Mesenchymal stem cell (in vitro differentiated cells and primary cell): ENCODE results near the gene EXOSC1.

ENCODE experiments used
- DNase-seq: peaks from one replicate; pipeline ENCODE4 v3.0.0-alpha.2; 2013
- H2AFZ ChIP-seq: one replicate; pipeline ENCODE4 v1.6.1; 2013; ENCODE audit warnings: low read depth, mild to moderate bottlenecking, control low read depth, inconsistent platforms, low read length, moderate library complexity
- H2AK5ac ChIP-seq: 2 replicates; pipeline ENCODE4 v1.6.1; 2013; ENCODE audit warnings: low read length, moderate library complexity, mild to moderate bottlenecking, inconsistent platforms; ENCODE audit not compliant: severe bottlenecking
- H2BK120ac ChIP-seq: one replicate; pipeline ENCODE4 v1.6.1; 2013; ENCODE audit warnings: low read depth, mild to moderate bottlenecking, inconsistent platforms, low read length, moderate library complexity
- H2BK12ac ChIP-seq, 2 experiments: one replicate each; pipeline ENCODE4 v1.6.1; 2013; ENCODE audit warnings: inconsistent platforms in 2 of 2, low read length in 2 of 2, mild to moderate bottlenecking in 2 of 2, moderate library complexity in 2 of 2, control low read depth in 1 of 2
- H2BK15ac ChIP-seq: one replicate; pipeline ENCODE4 v1.6.1; 2013; ENCODE audit warnings: mild to moderate bottlenecking, low read depth, inconsistent platforms; ENCODE audit not compliant: poor library complexity, severe bottlenecking
- H2BK5ac ChIP-seq: 2 replicates; pipeline ENCODE4 v1.6.1; 2013; ENCODE audit warnings: low read depth, mild to moderate bottlenecking, low read length, control low read depth, inconsistent platforms; ENCODE audit not compliant: poor library complexity, severe bottlenecking
- H3K14ac ChIP-seq, 2 experiments: one replicate each; pipeline ENCODE4 v1.6.1; 2013; ENCODE audit warnings: inconsistent platforms in 2 of 2, low read length in 2 of 2, control low read depth in 1 of 2, mild to moderate bottlenecking in 1 of 2, moderate library complexity in 1 of 2
- H3K18ac ChIP-seq, 2 experiments: one replicate each; pipeline ENCODE4 v1.6.1; 2013; ENCODE audit warnings: inconsistent platforms in 2 of 2, low read length in 2 of 2, control low read depth in 1 of 2, low read depth in 1 of 2, mild to moderate bottlenecking in 1 of 2
- H3K23ac ChIP-seq, 2 experiments: one replicate each; pipeline ENCODE4 v1.6.1; 2013; ENCODE audit warnings: inconsistent platforms in 2 of 2, low read length in 2 of 2, mild to moderate bottlenecking in 2 of 2, moderate library complexity in 2 of 2, control low read depth in 1 of 2
- H3K27ac ChIP-seq: 2 replicates; pipeline ENCODE4 v1.5.1; 2013; ENCODE audit warnings: mild to moderate bottlenecking, moderate library complexity, low read length, control low read depth, inconsistent platforms; ENCODE audit not compliant: poor library complexity, severe bottlenecking
- H3K27me3 ChIP-seq, 2 experiments: 2 replicates each; pipeline versions ENCODE4 v1.6.1 to v1.7.0; 2013; ENCODE audit warnings: low read length in 2 of 2, mild to moderate bottlenecking in 2 of 2, moderate library complexity in 2 of 2, control low read depth in 1 of 2, inconsistent platforms in 1 of 2; ENCODE audit not compliant: control insufficient read depth in 1 of 2, insufficient read depth in 1 of 2
- H3K36me3 ChIP-seq, 2 experiments: 2 replicates each; pipeline versions ENCODE4 v1.6.1 to v1.7.0; 2013; ENCODE audit warnings: low read length in 2 of 2, control low read depth in 1 of 2, inconsistent platforms in 1 of 2, low read depth in 1 of 2, mild to moderate bottlenecking in 1 of 2; ENCODE audit not compliant: insufficient read depth in 2 of 2, control insufficient read depth in 1 of 2
- H3K4ac ChIP-seq, 2 experiments: one replicate each; pipeline ENCODE4 v1.6.1; 2013; ENCODE audit warnings: inconsistent platforms in 2 of 2, low read length in 2 of 2, mild to moderate bottlenecking in 2 of 2, moderate library complexity in 2 of 2, control low read depth in 1 of 2, low read depth in 1 of 2
- H3K4me1 ChIP-seq: 2 replicates; pipeline ENCODE4 v1.6.1; 2013; ENCODE audit warnings: low read depth, low read length, control low read depth; ENCODE audit not compliant: control insufficient read depth, insufficient read depth
- H3K4me2 ChIP-seq: 2 replicates; pipeline ENCODE4 v1.6.1; 2013; ENCODE audit warnings: low read length, mild to moderate bottlenecking, inconsistent platforms; ENCODE audit not compliant: poor library complexity, severe bottlenecking
- H3K4me3 ChIP-seq, 2 experiments: 2 replicates each; pipeline versions ENCODE4 v1.5.1 to v1.7.0; 2013; ENCODE audit warnings: low read length in 2 of 2, mild to moderate bottlenecking in 2 of 2, control low read depth in 1 of 2, low read depth in 1 of 2; ENCODE audit not compliant: insufficient read depth in 1 of 2
- H3K79me1 ChIP-seq: replicated peaks from 2 replicates; pipeline ENCODE4 v1.6.1; 2013; ENCODE audit warnings: mild to moderate bottlenecking, control low read depth, low read length, inconsistent platforms; ENCODE audit not compliant: poor library complexity, severe bottlenecking
- H3K9ac ChIP-seq: 2 replicates; pipeline ENCODE4 v1.7.0; 2013; ENCODE audit warnings: mild to moderate bottlenecking, low read length, moderate library complexity
- H3K9me3 ChIP-seq: 2 replicates; pipeline ENCODE4 v1.7.0; 2013; ENCODE audit warnings: mild to moderate bottlenecking, low read length; ENCODE audit not compliant: control insufficient read depth
- H4K8ac ChIP-seq: one replicate; pipeline ENCODE4 v1.6.1; 2013; ENCODE audit warnings: inconsistent platforms, mild to moderate bottlenecking, low read length, moderate library complexity
- H4K91ac ChIP-seq: one replicate; pipeline ENCODE4 v1.6.1; 2013; ENCODE audit warnings: mild to moderate bottlenecking, low read length, inconsistent platforms
- WGBS: methylation state at CpG from one replicate; pipeline ENCODE4 v1.1.7; 2013; ENCODE audit warnings: mixed read lengths; 5-methylcytosine and 5-hydroxymethylcytosine counted together

The EXOSC1 gene

GRCh38 chr10:97412891-97413304 is 32.9 kb downstream of the EXOSC1 start:
- H2AFZ ChIP-seq: no peak overlapping the region
- no peak overlapping the region for H3K4me3 ChIP-seq
- no peak overlapping the region for H3K9ac ChIP-seq
- no peak overlapping the region for H3K4me2 ChIP-seq
- H2BK15ac ChIP-seq: no peak overlapping the region
- H4K8ac ChIP-seq: no peak overlapping the region
- peaks cover 20% of the 10 kb centered on the region for H3K4me1 ChIP-seq
- H3K18ac ChIP-seq: no peak overlapping the region
- H2BK5ac ChIP-seq: no peak overlapping the region
- no peak overlapping the region for H3K4ac ChIP-seq
- peak overlapping the region; percentile 29 for H2AK5ac ChIP-seq
- peak overlapping the region; percentile 32 for H3K27ac ChIP-seq
- 92% methylated on average over 10 of the region's 10 CpGs for WGBS
- H3K23ac ChIP-seq: no peak overlapping the region
- peaks cover 0 to 9% of the 10 kb centered on the region in 2 experiments for H3K36me3 ChIP-seq
- H3K9me3 ChIP-seq: no peaks in the 10 kb centered on the region
- no peak for DNase-seq
- H3K79me1 ChIP-seq: peaks cover 11% of the 10 kb centered on the region
- no peak overlapping the region for H4K91ac ChIP-seq
- H2BK120ac ChIP-seq: no peak overlapping the region
- no peaks in the 10 kb centered on the region for H3K27me3 ChIP-seq
- H2BK12ac ChIP-seq: peak overlapping the region in 1 of 2 experiments; percentile 56
- H3K14ac ChIP-seq: no peak overlapping the region

- Histone ChIP-seq H3K4me2 (no peak overlapping the region), H3K4me3 (no peak overlapping the region), H4K91ac (no peak overlapping the region), H4K8ac (no peak overlapping the region), H3K79me1 (peaks cover 7% of the 10 kb centered on the region), H2AK5ac (no peak overlapping the region), H3K9ac (no peak overlapping the region), H2AFZ (no peak overlapping the region), H3K27ac (peak overlapping the region; percentile 9), H2BK12ac (no peak overlapping the region), H3K4ac (no peak overlapping the region), H2BK120ac (no peak overlapping the region), H3K18ac (no peak overlapping the region), H3K4me1 (peaks cover 23% of the 10 kb centered on the region), H2BK15ac (no peak overlapping the region), H3K23ac (no peak overlapping the region), H3K27me3 (no peaks in the 10 kb centered on the region), H3K36me3 (peaks cover 0 to 6% of the 10 kb centered on the region in 2 experiments), H3K14ac (no peak overlapping the region), H2BK5ac (no peak overlapping the region), H3K9me3 (no peaks in the 10 kb centered on the region)
- DNase-seq: no peak
- WGBS: 64% methylated on average over 4 of the region's 4 CpGs
These were observed 34.4 kb downstream of the EXOSC1 start for GRCh38 chr10:97411406-97411805.

- Histone ChIP-seq H2AK5ac (peak overlapping the region; percentile 7), H3K27ac (no peak overlapping the region), H3K9me3 (no peaks in the 10 kb centered on the region), H3K79me1 (peaks cover under 1% of the 10 kb centered on the region), H2BK15ac (no peak overlapping the region), H3K4me1 (peaks cover 13% of the 10 kb centered on the region), H3K4me3 (no peak overlapping the region), H2AFZ (no peak overlapping the region), H3K27me3 (no peaks in the 10 kb centered on the region), H3K23ac (no peak overlapping the region), H4K8ac (no peak overlapping the region), H2BK12ac (no peak overlapping the region), H3K36me3 (peaks cover 0 to 4% of the 10 kb centered on the region in 2 experiments), H2BK5ac (no peak overlapping the region), H3K18ac (no peak overlapping the region), H2BK120ac (no peak overlapping the region), H3K4me2 (no peak overlapping the region), H4K91ac (peak overlapping the region; percentile 50), H3K9ac (no peak overlapping the region), H3K4ac (no peak overlapping the region), H3K14ac (no peak overlapping the region)
- WGBS: 87% methylated on average over 10 of the region's 10 CpGs
- DNase-seq: no peak
These were observed 37.3 kb downstream of the EXOSC1 start for GRCh38 chr10:97408496-97408992.

GRCh38 chr10:97407952-97408248 is 37.9 kb downstream of the EXOSC1 start:
- Histone ChIP-seq H3K14ac (no peak overlapping the region), H3K4me1 (peaks cover 9% of the 10 kb centered on the region), H3K4ac (no peak overlapping the region)

More at GRCh38 chr10:97407952-97408248, 37.9 kb downstream of the EXOSC1 start:
- Histone ChIP-seq H3K27me3 (no peaks in the 10 kb centered on the region), H3K9ac (no peak overlapping the region), H3K18ac (no peak overlapping the region), H3K27ac (no peak overlapping the region), H3K23ac (no peak overlapping the region), H3K36me3 (peaks cover 0 to 4% of the 10 kb centered on the region in 2 experiments), H4K91ac (no peak overlapping the region), H3K79me1 (no peaks in the 10 kb centered on the region), H2BK15ac (no peak overlapping the region), H4K8ac (no peak overlapping the region), H3K4me3 (no peak overlapping the region), H2AFZ (no peak overlapping the region), H2AK5ac (no peak overlapping the region), H2BK12ac (no peak overlapping the region), H2BK120ac (no peak overlapping the region), H2BK5ac (no peak overlapping the region), H3K9me3 (no peaks in the 10 kb centered on the region), H3K4me2 (no peak overlapping the region)
- no peak for DNase-seq
- 100% methylated on average over 1 of the region's 2 CpGs for WGBS
